ENCODE measurements around the gene RRAS2.
"Not testable (repeated sequence)": the region's sequence is repeated elsewhere in the genome, so short reads cannot be mapped to it uniquely, and the experiment has no call there.

RRAS2 gene

GRCh38 chr11:14288189-14288935 is 70.6 kb downstream of the RRAS2 start:
- TF ChIP-seq CTCF (IDR thresholded peaks at IDR 0.05; ENCODE audit: low read depth, low read length): no peak
- in situ Hi-C loops (cut with HindIII; ENCODE audit: low sequenced_read_pairs): loop anchor here (25.0 kb wide), 1 partner anchor 174 kb away; no protein-coding TSS in a partner anchor
- DNase-seq (ENCODE audit: low read depth, low spot score): peak; percentile 85
- H3K4me3 ChIP-seq (ENCODE audit: low read depth, low read length): no peak overlapping the region

- not testable (repeated sequence) for DNase-seq (ENCODE audit: low read depth, low spot score); H3K4me3 ChIP-seq (ENCODE audit: low read depth, low read length)
- in situ Hi-C loops (cut with HindIII; ENCODE audit: low sequenced_read_pairs): loop anchor here (25.0 kb wide), 1 partner anchor 183 kb away; no protein-coding TSS in a partner anchor
Observed at GRCh38 chr11:14278869-14279268, 80.1 kb downstream of the RRAS2 start.

- in situ Hi-C loops (cut with HindIII; ENCODE audit: low sequenced_read_pairs): loop anchor here (25.0 kb wide), 1 partner anchor 187 kb away; no protein-coding TSS in a partner anchor
- H3K4me3 ChIP-seq (ENCODE audit: low read depth, low read length): no peak overlapping the region
- DNase-seq (ENCODE audit: low read depth, low spot score): peak; percentile 46
- TF ChIP-seq CTCF (IDR thresholded peaks at IDR 0.05; ENCODE audit: low read depth, low read length): no peak
Observed at GRCh38 chr11:14275076-14275475, 83.9 kb downstream of the RRAS2 start.

GRCh38 chr11:14273895-14274294 is 85.1 kb downstream of the RRAS2 start:
- no peak for DNase-seq (ENCODE audit: low read depth, low spot score)
- no peak for TF ChIP-seq CTCF (IDR thresholded peaks at IDR 0.05; ENCODE audit: low read depth, low read length)
- in situ Hi-C loops (cut with HindIII; ENCODE audit: low sequenced_read_pairs): no loop called here
- H3K4me3 ChIP-seq (ENCODE audit: low read depth, low read length): no peak overlapping the region

- no peak for DNase-seq (ENCODE audit: low read depth, low spot score)
- H3K4me3 ChIP-seq (ENCODE audit: low read depth, low read length): no peak overlapping the region
- in situ Hi-C loops (cut with HindIII; ENCODE audit: low sequenced_read_pairs): no loop called here
- TF ChIP-seq CTCF (IDR thresholded peaks at IDR 0.05; ENCODE audit: low read depth, low read length): no peak
Observed at GRCh38 chr11:14270690-14271542, 88.1 kb downstream of the RRAS2 start.

GRCh38 chr11:14269692-14270573 is 89.0 kb downstream of the RRAS2 start:
- DNase-seq (ENCODE audit: low read depth, low spot score): no peak
- in situ Hi-C loops (cut with HindIII; ENCODE audit: low sequenced_read_pairs): no loop called here
- TF ChIP-seq CTCF (IDR thresholded peaks at IDR 0.05; ENCODE audit: low read depth, low read length): no peak
- H3K4me3 ChIP-seq (ENCODE audit: low read depth, low read length): no peak overlapping the region
